ENCODE data around the gene PTPRB.

Gene PTPRB

GRCh38 chr12:70643939-70644338, 6.7 kb upstream of the PTPRB start:
- no peak for DNase-seq (ENCODE audit: low read depth, low spot score)

DNA sequence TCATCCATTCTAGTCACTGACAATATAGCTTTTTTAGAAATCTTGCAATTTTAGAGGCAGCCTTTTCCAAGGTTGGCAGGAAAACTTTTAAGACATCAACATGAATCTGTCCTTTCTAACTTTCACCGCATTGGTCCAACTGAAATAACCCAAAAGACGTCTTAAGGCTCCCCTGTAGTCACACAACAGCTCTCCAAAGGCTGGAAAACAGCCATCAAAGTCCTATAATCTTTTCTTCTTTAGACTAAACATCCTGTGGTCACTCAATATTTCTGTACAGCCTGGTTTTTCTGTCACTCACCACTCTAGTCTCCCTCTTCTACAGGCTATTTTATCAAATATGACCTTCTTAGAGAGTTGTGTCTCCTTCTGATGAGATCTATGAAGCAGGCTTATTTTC, 4.5 kb upstream of the PTPRB start:
- DNase-seq (ENCODE audit: low read depth, low spot score) = no peak

DNA sequence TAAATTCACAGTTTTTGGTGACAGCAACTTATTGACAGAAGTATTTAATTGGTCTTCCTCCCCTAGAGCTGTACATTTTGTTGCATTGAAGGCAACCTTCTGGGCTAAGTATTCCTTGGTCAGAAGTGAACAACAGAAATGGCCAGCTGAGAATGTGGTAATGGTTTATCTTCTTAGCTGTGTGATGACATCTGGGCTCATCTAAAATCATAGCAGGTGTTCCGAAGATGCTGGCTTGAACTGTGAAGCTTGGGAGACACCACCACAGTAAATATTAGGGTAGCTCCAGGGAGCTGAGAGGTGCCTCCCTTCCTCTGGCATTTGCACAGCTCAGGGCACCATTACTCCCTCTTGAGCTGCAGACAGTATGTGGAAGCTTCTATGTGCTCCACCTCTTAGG, 3.7 kb upstream of the PTPRB start:
- no peak for DNase-seq (ENCODE audit: low read depth, low spot score)

DNA sequence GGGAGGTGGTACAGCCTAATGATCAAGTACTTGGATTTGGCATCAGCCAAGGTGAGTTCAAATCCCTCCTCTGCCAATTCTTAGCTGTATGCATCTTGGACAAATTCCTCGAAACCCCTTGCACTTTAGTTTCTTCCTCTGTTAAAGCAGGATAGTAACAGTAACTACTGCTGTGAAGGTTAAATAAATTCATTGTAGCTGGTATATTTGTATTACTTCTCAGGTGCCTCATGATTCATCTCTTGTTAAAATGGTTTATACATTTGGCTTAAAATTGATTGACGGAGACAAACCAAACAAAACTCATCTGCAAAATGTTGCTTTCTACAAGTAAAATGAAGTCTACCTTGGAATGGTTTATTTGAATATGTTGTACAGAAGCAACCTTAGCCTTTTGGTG, 2.3 kb upstream of the PTPRB start:
- no peak for DNase-seq (ENCODE audit: low read depth, low spot score)

- DNase-seq (ENCODE audit: low read depth, low spot score) = no peak
Measured at GRCh38 chr12:70638639-70639360, 1.6 kb upstream of the PTPRB start.

DNA sequence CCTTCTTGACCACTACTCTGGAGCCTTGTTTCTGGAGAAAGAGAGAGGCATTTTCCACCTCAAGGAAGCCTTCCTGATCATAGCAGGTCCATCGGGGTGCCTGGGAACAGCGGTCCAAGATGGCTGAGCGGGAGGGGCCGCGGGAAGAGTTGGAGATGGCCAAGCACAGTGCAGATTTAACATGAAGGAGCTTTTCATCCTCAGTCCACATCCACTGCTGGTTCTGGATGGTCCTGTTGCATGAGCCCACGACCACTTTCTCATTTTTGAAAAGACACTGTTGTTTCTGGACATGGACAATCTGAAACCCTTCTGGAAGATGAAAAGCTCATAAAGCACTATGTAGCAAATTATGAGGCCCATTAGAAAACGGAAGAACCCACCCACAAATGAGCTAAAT, 1.5 kb downstream of the PTPRB start:
- DNase-seq (ENCODE audit: low read depth, low spot score) = no peak

- DNase-seq (ENCODE audit: low read depth, low spot score) = no peak
Measured at GRCh38 chr12:70628701-70629480, 8.3 kb downstream of the PTPRB start.

GRCh38 chr12:70627677-70628076, 9.6 kb downstream of the PTPRB start:
- DNase-seq (ENCODE audit: low read depth, low spot score) = no peak

DNA sequence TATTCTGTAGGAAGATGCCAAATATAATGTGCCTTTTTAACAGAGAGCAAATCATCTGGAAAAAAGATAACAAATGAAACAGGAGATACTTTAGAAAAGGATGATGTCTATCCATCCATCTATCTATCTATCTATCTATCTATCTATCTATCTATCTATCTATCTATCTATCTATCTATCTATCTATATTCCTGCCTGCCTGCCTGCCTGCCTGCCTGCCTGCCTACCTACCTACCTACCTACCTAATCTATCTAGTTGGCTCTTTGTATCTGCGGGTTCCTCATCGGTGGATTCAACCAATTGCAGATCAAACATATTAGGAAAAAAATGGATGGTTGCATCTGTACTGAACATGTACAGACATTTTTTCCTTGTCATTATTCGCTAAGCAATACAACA, 11.0 kb downstream of the PTPRB start:
- DNase-seq (ENCODE audit: low read depth, low spot score) = no peak

GRCh38 chr12:70619471-70620152, 17.6 kb downstream of the PTPRB start:
- no peak for DNase-seq (ENCODE audit: low read depth, low spot score)

DNA sequence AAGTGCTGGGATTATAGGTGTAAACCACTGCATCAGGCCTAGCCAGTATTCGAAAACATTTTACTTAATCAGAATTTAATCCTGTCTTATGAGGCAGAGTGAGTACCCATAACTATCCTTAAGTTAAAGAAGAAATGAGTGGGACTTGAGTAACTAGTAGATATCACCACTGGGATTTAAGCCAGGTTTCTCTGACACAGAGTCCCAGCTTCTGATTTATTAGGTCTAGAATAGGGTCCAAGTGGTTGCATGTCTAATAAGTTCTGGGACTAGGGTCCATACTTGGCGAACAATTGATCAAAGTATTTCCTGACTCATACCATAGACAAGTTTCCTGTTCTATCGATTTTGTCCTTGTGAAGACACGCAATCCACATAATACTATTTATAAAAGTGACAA, 18.9 kb downstream of the PTPRB start:
- no peak for DNase-seq (ENCODE audit: low read depth, low spot score)

DNA sequence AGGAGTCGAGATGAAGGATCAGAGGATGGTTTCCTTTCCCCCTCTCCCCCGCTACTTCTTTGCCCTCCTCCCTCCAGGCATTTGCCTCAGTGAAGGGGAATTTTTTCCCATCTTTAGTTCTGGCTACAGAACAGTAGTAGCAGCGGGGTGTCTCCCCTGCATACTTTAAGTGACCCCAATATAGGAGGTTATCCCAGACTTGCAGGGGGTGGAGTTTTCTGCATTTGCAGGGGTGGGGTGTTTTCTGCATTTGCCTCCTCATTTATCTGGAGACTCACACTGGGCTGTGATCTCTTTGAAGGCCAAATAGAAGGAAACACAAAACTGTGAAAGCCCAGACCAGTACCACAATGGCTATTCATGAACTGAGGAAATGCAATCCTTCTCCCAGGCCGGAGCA, 19.8 kb downstream of the PTPRB start:
- DNase-seq (ENCODE audit: low read depth, low spot score) = no peak

- DNase-seq (ENCODE audit: low read depth, low spot score) = no peak
Measured at GRCh38 chr12:70615174-70615866, 21.9 kb downstream of the PTPRB start.

GRCh38 chr12:70609739-70610491, 27.3 kb downstream of the PTPRB start:
- no peak for DNase-seq (ENCODE audit: low read depth, low spot score)

- DNase-seq (ENCODE audit: low read depth, low spot score) = no peak
Measured at GRCh38 chr12:70609203-70609602, 28.0 kb downstream of the PTPRB start.

DNA sequence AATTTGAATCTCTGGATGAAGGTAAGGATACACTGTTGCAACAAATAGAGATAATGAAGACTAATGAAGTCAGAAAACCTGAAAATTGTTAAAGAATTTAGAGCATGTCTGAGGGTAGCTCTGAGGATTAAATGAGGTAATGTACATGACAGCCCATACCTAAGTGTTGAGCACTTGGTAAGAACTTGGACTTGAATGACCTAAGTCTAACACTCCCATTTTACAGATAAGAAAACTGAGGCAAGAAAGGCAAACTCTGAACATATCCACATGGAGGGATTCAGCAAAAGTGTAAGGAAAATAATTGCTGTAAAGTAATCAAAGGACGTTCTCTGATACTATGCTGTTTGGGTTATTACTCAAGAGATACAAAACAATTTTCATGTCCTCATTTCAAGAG, 29.0 kb downstream of the PTPRB start:
- no peak for DNase-seq (ENCODE audit: low read depth, low spot score)

DNA sequence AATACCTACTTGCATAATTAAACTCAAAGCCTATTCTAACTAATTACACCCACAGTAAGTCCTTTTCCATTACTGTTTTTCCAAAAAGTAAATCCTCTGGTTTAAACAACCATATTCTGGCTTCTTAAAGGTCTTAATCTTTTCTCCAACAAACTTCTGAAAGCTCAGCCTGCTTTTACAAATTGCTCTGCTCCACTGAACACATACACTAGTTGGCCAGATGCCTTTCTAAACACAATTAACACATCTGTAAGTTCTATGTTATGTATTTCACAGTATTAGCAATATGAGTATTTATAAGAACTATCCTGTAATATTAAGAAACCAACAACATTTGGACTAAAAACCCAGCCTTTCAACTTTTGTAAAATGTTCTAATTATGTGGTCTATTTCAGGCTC, 30.1 kb downstream of the PTPRB start:
- DNase-seq (ENCODE audit: low read depth, low spot score) = no peak

GRCh38 chr12:70605976-70606375, 31.3 kb downstream of the PTPRB start:
- no peak for DNase-seq (ENCODE audit: low read depth, low spot score)

GRCh38 chr12:70604662-70605061, 32.6 kb downstream of the PTPRB start:
- DNase-seq (ENCODE audit: low read depth, low spot score) = no peak

DNA sequence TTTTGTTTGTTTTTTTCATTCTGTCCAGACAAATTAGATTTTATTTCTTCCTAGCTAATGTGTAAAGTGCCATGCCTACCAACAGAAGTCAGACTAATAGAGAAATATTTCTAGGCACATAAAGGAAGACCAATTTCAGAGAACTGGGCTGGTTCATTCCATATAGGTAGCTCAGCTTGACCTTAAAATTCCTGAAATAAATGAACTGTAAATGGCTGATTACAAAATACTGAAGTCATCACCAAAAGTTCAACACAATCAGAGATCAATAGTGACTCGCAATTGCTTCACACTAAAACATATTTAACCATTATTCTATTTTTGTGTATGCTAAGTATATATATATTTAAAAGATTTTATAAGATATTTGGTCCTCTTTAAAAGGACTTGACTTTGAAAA, 34.2 kb downstream of the PTPRB start:
- DNase-seq (ENCODE audit: low read depth, low spot score) = no peak

GRCh38 chr12:70598467-70599193, 38.6 kb downstream of the PTPRB start:
- no peak for DNase-seq (ENCODE audit: low read depth, low spot score)

Data from activated CD4-positive, CD25-positive, alpha-beta regulatory T cell treated with anti-CD3 and anti-CD28 coated beads, Interleukin-2, amount 50 U/mL, for 16 hours (primary cell).